Endothelial cell (in vitro differentiated cells): ENCODE results near the gene MED13L. TPM values are rescaled to one million over a fixed set of nuclear protein-coding genes. Genes with fewer than 3 reads are reported as not detected.

Source experiments
- DNase-seq: peaks from one replicate; pipeline ENCODE4 v3.0.0; 2021; ENCODE audit warnings: low spot score
- H3K27ac Mint-ChIP-seq: one replicate; pipeline ENCODE4 v1.8.0; 2021; ENCODE audit warnings: mixed read lengths, inconsistent platforms; ENCODE audit not compliant: unreplicated experiment
- H3K27me3 Mint-ChIP-seq: one replicate; pipeline ENCODE4 v1.8.0; 2021; ENCODE audit warnings: mild to moderate bottlenecking, moderate library complexity, mixed read lengths, inconsistent platforms; ENCODE audit not compliant: unreplicated experiment
- H3K36me3 Mint-ChIP-seq: one replicate; pipeline ENCODE4 v1.8.0; 2021; ENCODE audit warnings: mild to moderate bottlenecking, low read depth, mixed read lengths, inconsistent platforms; ENCODE audit not compliant: unreplicated experiment
- H3K4me1 Mint-ChIP-seq: one replicate; pipeline ENCODE4 v1.8.0; 2021; ENCODE audit warnings: mild to moderate bottlenecking, mixed read lengths, inconsistent platforms; ENCODE audit not compliant: unreplicated experiment
- H3K4me3 Mint-ChIP-seq: one replicate; pipeline ENCODE4 v1.8.0; 2021; ENCODE audit warnings: mild to moderate bottlenecking, mixed read lengths, inconsistent platforms; ENCODE audit not compliant: unreplicated experiment
- H3K9me3 Mint-ChIP-seq: one replicate; pipeline ENCODE4 v1.8.0; 2021; ENCODE audit warnings: mixed read lengths, inconsistent platforms; ENCODE audit not compliant: unreplicated experiment
- CTCF ChIP-seq: fragments of 200-600 bp; sonication (generic); IDR thresholded peaks from one replicate; pipeline ENCODE4 v1.5.0; 2021; ENCODE audit warnings: antibody characterized with exemption; ENCODE audit not compliant: unreplicated experiment
- total RNA-seq: library from RNA; stranded (reverse); fragmentation: NEBNext Ultra II Directional; extraction: Animal tissue kit (Norgen Biotek cat#: 25700); gene quantifications from one replicate; pipeline ENCODE4 v1.2.1, GENCODE V29; 2021; ENCODE audit not compliant: unreplicated experiment

The MED13L gene
- total RNA-seq, 1 donor from 2014 or later: 97.0 TPM

- Mint-ChIP-seq H3K4me3 (no peak overlapping the region), H3K36me3 (no peaks in the 10 kb centered on the region), H3K9me3 (no peaks in the 10 kb centered on the region), H3K4me1 (no peaks in the 10 kb centered on the region), H3K27ac (no peak overlapping the region), H3K27me3 (no peaks in the 10 kb centered on the region)
- TF ChIP-seq CTCF: no peak
- no peak for DNase-seq
Measured at GRCh38 chr12:115938794-115939377, 338.6 kb downstream of the MED13L start.

- H3K27me3 Mint-ChIP-seq: no peaks in the 10 kb centered on the region
- no peak overlapping the region for H3K4me3 Mint-ChIP-seq
- H3K36me3 Mint-ChIP-seq: no peaks in the 10 kb centered on the region
- no peaks in the 10 kb centered on the region for H3K9me3 Mint-ChIP-seq
- no peaks in the 10 kb centered on the region for H3K4me1 Mint-ChIP-seq
- TF ChIP-seq CTCF: no peak
- DNase-seq: no peak
- no peak overlapping the region for H3K27ac Mint-ChIP-seq
Measured at GRCh38 chr12:115936997-115937916, 340.2 kb downstream of the MED13L start.

GRCh38 chr12:115934877-115935276, 342.6 kb downstream of the MED13L start:
- no peak overlapping the region for H3K27ac Mint-ChIP-seq
- H3K27me3 Mint-ChIP-seq: no peaks in the 10 kb centered on the region
- no peak overlapping the region for H3K4me3 Mint-ChIP-seq
- DNase-seq: no peak
- no peaks in the 10 kb centered on the region for H3K36me3 Mint-ChIP-seq
- TF ChIP-seq CTCF: no peak
- no peaks in the 10 kb centered on the region for H3K4me1 Mint-ChIP-seq
- H3K9me3 Mint-ChIP-seq: no peaks in the 10 kb centered on the region

- Mint-ChIP-seq H3K4me3 (no peak overlapping the region), H3K27me3 (no peaks in the 10 kb centered on the region), H3K9me3 (no peaks in the 10 kb centered on the region), H3K4me1 (no peaks in the 10 kb centered on the region), H3K36me3 (no peaks in the 10 kb centered on the region), H3K27ac (no peak overlapping the region)
- no peak for TF ChIP-seq CTCF
- no peak for DNase-seq
Measured at GRCh38 chr12:115934046-115934445, 343.4 kb downstream of the MED13L start.

GRCh38 chr12:115932066-115932465, 345.4 kb downstream of the MED13L start:
- H3K4me3 Mint-ChIP-seq: no peak overlapping the region
- DNase-seq: no peak
- no peak for TF ChIP-seq CTCF
- H3K27me3 Mint-ChIP-seq: peaks cover 2% of the 10 kb centered on the region
- no peaks in the 10 kb centered on the region for H3K9me3 Mint-ChIP-seq
- no peaks in the 10 kb centered on the region for H3K4me1 Mint-ChIP-seq
- H3K36me3 Mint-ChIP-seq: no peaks in the 10 kb centered on the region
- H3K27ac Mint-ChIP-seq: no peak overlapping the region
